Lower leg skin (tissue), 4 donors: ENCODE measurements around the gene ABCA6. TPM values are rescaled to one million over a fixed set of nuclear protein-coding genes. Genes with fewer than 3 reads are reported as not detected.

Experiments used
- DNase-seq, 2 donors: peaks; one replicate each; pipeline ENCODE4 v3.0.0-alpha.2; 2019; ENCODE audit warnings: low spot score in 2 of 2
- H3K4me3 ChIP-seq: fragments of 200-600 bp; sonication (generic); 2 replicates; pipeline ENCODE4 v1.5.1; 2017; ENCODE audit warnings: mild to moderate bottlenecking, low read depth; ENCODE audit not compliant: poor library complexity, severe bottlenecking
- CTCF ChIP-seq, 3 donors: fragments of 450-650 bp; IDR thresholded peaks; one replicate each; pipeline ENCODE4 v1.5.1; 2016; ENCODE audit warnings: antibody characterized with exemption in 3 of 3, mild to moderate bottlenecking in 3 of 3, moderate library complexity in 2 of 3
- POLR2A ChIP-seq, 2 donors: fragments of 450-650 bp; IDR thresholded peaks; one replicate each; pipeline ENCODE4 v1.6.1; 2016 to 2017; ENCODE audit warnings: antibody characterized with exemption in 2 of 2, mild to moderate bottlenecking in 1 of 2, moderate library complexity in 1 of 2
- WGBS, 2 donors: methylation state at CpG; one replicate each; pipeline ENCODE4 v1.1.5; 2018; 5-methylcytosine and 5-hydroxymethylcytosine counted together
- intact Hi-C: fragments of 100-400 bp; cut with DNase I; formaldehyde crosslinking; loops from one replicate; pipeline ENCODE4 v1.15.0; 2023; ENCODE audit warnings: low total_unique reads
- total RNA-seq, 4 donors: library from RNA; depleted of rRNA; stranded (reverse); fragments of >200 nt; gene quantifications; one replicate each; pipeline ENCODE4 v1.1.0, GENCODE V29; 2016

ABCA6 gene
- total RNA-seq, 4 donors from 2014 or later = 16.3 to 29.0 (median 16.8) TPM

- H3K4me3 ChIP-seq = no peak overlapping the region
- DNase-seq = no peak
- intact Hi-C loops = no loop called here
- 84 to 85% methylated on average over 4 of the region's 4 CpGs for WGBS, 2 donors
- no peak for TF ChIP-seq CTCF (IDR thresholded peaks at IDR 0.05)
Observed at GRCh38 chr17:69062860-69063581, 78.7 kb downstream of the ABCA6 start.

- no peak overlapping the region for H3K4me3 ChIP-seq
- WGBS, 2 donors = 73 to 76% methylated on average over 4 of the region's 4 CpGs
- no peak for DNase-seq
- intact Hi-C loops = no loop called here
- TF ChIP-seq POLR2A (IDR thresholded peaks at IDR 0.05) (no peak), CTCF (IDR thresholded peaks at IDR 0.05) (no peak)
Observed at GRCh38 chr17:69061721-69062556, 79.8 kb downstream of the ABCA6 start.

GRCh38 chr17:69060822-69061221, 80.9 kb downstream of the ABCA6 start, which contains the start of gene ABCA9:
Gene ABCA9, minus strand, starts transcription at chr17:69060927. Its CDS starts 9,801 bp downstream, at chr17:69051126.
- intact Hi-C loops = no loop called here
- peak in 1 of 2 donors; percentile 40 for DNase-seq
- TF ChIP-seq CTCF (IDR thresholded peaks at IDR 0.05) (no peak), POLR2A (IDR thresholded peaks at IDR 0.05) (no peak)
- WGBS, 2 donors = 23 to 24% methylated on average over 2 of the region's 2 CpGs
- H3K4me3 ChIP-seq = no peak within 1 kb of the TSS

- intact Hi-C loops = no loop called here
- H3K4me3 ChIP-seq = no peak overlapping the region
Observed at GRCh38 chr17:69059458-69060175, 82.1 kb downstream of the ABCA6 start.

More at GRCh38 chr17:69059458-69060175, 82.1 kb downstream of the ABCA6 start:
- TF ChIP-seq CTCF (IDR thresholded peaks at IDR 0.05) (no peak), POLR2A (IDR thresholded peaks at IDR 0.05) (no peak)
- no peak for DNase-seq
- 44 to 53% methylated on average over 7 of the region's 7 CpGs for WGBS, 2 donors
